ENCODE data around the gene NSG2.
"Not testable (repeated sequence)": the region's sequence is repeated elsewhere in the genome, so short reads cannot be mapped to it uniquely, and the experiment has no call there.

The NSG2 gene

GRCh38 chr5:174106997-174107655, 61.6 kb downstream of the NSG2 start:
- DNase-seq: no peak

- DNase-seq: no peak
These were observed 63.2 kb downstream of the NSG2 start for GRCh38 chr5:174108745-174109144.

- DNase-seq: no peak
These were observed 64.3 kb downstream of the NSG2 start for GRCh38 chr5:174109698-174110260.

GRCh38 chr5:174110310-174110709, 64.8 kb downstream of the NSG2 start:
- no peak for DNase-seq

GRCh38 chr5:174111287-174111973, 65.9 kb downstream of the NSG2 start:
- no peak for DNase-seq

GRCh38 chr5:174115226-174115625, 69.7 kb downstream of the NSG2 start:
- DNase-seq: no peak

- no peak for DNase-seq
These were observed 73.4 kb downstream of the NSG2 start for GRCh38 chr5:174118823-174119467.

- no peak for DNase-seq
These were observed 74.0 kb downstream of the NSG2 start for GRCh38 chr5:174119468-174119881.

GRCh38 chr5:174120401-174121005, 75.0 kb downstream of the NSG2 start:
- no peak for DNase-seq

GRCh38 chr5:174134545-174134944, 89.0 kb downstream of the NSG2 start:
- DNase-seq: no peak

GRCh38 chr5:174139623-174140022, 94.1 kb downstream of the NSG2 start:
- no peak for DNase-seq

- DNase-seq: no peak
These were observed 95.0 kb downstream of the NSG2 start for GRCh38 chr5:174140452-174141020.

GRCh38 chr5:174141398-174141797, 95.9 kb downstream of the NSG2 start:
- DNase-seq: no peak

GRCh38 chr5:174145091-174145490, 99.6 kb downstream of the NSG2 start:
- DNase-seq: no peak

GRCh38 chr5:174145821-174146220, 100.3 kb downstream of the NSG2 start:
- no peak for DNase-seq

- no peak for DNase-seq
These were observed 101.0 kb downstream of the NSG2 start for GRCh38 chr5:174146556-174146955.

- DNase-seq: not testable (repeated sequence)
These were observed 101.5 kb downstream of the NSG2 start for GRCh38 chr5:174147012-174147411.

- DNase-seq: no peak
These were observed 102.0 kb downstream of the NSG2 start for GRCh38 chr5:174147551-174147950.

GRCh38 chr5:174148721-174149120, 103.2 kb downstream of the NSG2 start:
- no peak for DNase-seq

GRCh38 chr5:174149426-174149825, 103.9 kb downstream of the NSG2 start:
- DNase-seq: no peak

- DNase-seq: no peak
These were observed 104.5 kb downstream of the NSG2 start for GRCh38 chr5:174149989-174150388.

GRCh38 chr5:174151599-174152181, 106.2 kb downstream of the NSG2 start:
- no peak for DNase-seq

GRCh38 chr5:174154559-174154958, 109.1 kb downstream of the NSG2 start:
- DNase-seq: no peak
